Muscle layer of duodenum (tissue), 2 donors: Measurements from ENCODE around the gene ARHGAP21.
"Not testable (repeated sequence)": the region's sequence is repeated elsewhere in the genome, so short reads cannot be mapped to it uniquely, and the experiment has no call there.

Experiments used
- H3K27ac ChIP-seq: one replicate; pipeline ENCODE4 v1.7.0; 2013; ENCODE audit warnings: mild to moderate bottlenecking, low read length
- H3K27me3 ChIP-seq: one replicate; pipeline ENCODE4 v1.7.0; 2013; ENCODE audit warnings: low read depth, mild to moderate bottlenecking, control low read depth, low read length
- H3K36me3 ChIP-seq, 2 donors: one replicate each; pipeline ENCODE4 v1.7.0; 2013; ENCODE audit warnings: low read length in 2 of 2, control low read depth in 1 of 2, mild to moderate bottlenecking in 1 of 2; ENCODE audit not compliant: insufficient read depth in 2 of 2, control insufficient read depth in 1 of 2
- H3K4me1 ChIP-seq, 2 donors: one replicate each; pipeline ENCODE4 v1.7.0; 2013; ENCODE audit warnings: low read length in 2 of 2, mild to moderate bottlenecking in 2 of 2, control low read depth in 1 of 2, moderate library complexity in 1 of 2; ENCODE audit not compliant: insufficient read depth in 2 of 2, control insufficient read depth in 1 of 2
- H3K4me3 ChIP-seq, 2 donors: one replicate each; pipeline ENCODE4 v1.7.0; 2013; ENCODE audit warnings: low read length in 2 of 2, low read depth in 1 of 2, mild to moderate bottlenecking in 1 of 2
- H3K9me3 ChIP-seq, 2 donors: one replicate each; pipeline ENCODE4 v1.7.0; 2013; ENCODE audit warnings: low read length in 2 of 2, control low read depth in 1 of 2, mild to moderate bottlenecking in 1 of 2; ENCODE audit not compliant: control insufficient read depth in 1 of 2
- donor health status: healthy.

Gene ARHGAP21

GRCh38 chr10:24681572-24682088, 42.1 kb downstream of the ARHGAP21 start:
- H3K9me3 ChIP-seq, result no peaks in the 10 kb centered on the region
- H3K27me3 ChIP-seq, result no peaks in the 10 kb centered on the region
- no peak overlapping the region for H3K27ac ChIP-seq
- no peaks in the 10 kb centered on the region for H3K36me3 ChIP-seq
- peaks cover 6% of the 10 kb centered on the region in 2 donors for H3K4me1 ChIP-seq
- no peak overlapping the region for H3K4me3 ChIP-seq

DNA sequence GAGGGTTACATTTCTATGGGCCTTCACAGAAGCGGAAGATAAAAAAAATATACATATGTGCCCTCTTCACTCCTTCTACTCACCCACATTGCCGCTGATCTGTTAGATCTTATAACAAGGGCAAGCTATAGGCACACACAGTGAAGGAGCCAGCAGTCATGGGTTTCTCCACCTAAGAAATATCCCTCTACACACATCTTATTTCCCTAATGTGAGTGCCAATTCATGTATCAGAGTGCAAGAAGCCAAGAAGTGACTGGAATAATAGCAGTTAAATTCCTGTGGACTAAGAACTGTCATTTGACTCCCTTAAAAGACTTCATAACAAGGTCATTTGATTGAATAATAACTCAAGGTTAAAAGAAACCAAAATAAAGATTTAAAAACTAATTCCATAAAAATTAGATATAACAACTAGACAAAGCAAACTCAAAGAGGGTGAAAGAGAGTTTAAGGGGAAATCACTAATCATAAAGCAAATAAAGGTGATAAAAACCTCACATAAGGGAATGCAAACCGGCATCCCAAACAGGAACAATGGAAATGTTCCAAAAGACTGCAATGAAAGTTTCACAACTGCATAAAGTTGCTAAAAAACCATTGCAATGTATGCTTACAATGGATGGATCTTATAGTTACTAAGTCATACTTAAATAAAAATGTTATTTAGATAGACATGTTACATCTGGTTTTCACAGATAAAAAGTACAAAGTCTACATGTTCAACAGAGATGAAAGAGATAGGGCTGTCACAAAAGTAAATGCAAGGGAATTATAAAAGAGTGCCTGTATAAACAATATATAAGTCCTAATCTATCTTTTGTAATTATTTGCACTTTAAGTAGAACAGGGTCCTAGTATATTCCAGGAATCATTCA, 42.8 kb downstream of the ARHGAP21 start:
- Histone ChIP-seq H3K36me3 (no peaks in the 10 kb centered on the region), H3K27ac (no peak overlapping the region), H3K9me3 (no peaks in the 10 kb centered on the region), H3K4me1 (peaks cover 6 to 9% of the 10 kb centered on the region in 2 donors), H3K4me3 (no peak overlapping the region), H3K27me3 (no peaks in the 10 kb centered on the region)

GRCh38 chr10:24678757-24679156, 44.9 kb downstream of the ARHGAP21 start:
- no peaks in the 10 kb centered on the region for H3K36me3 ChIP-seq
- no peaks in the 10 kb centered on the region for H3K27me3 ChIP-seq
- H3K27ac ChIP-seq, result no peak overlapping the region
- peaks cover 6 to 12% of the 10 kb centered on the region in 2 donors for H3K4me1 ChIP-seq
- no peak overlapping the region for H3K4me3 ChIP-seq
- no peaks in the 10 kb centered on the region for H3K9me3 ChIP-seq

DNA sequence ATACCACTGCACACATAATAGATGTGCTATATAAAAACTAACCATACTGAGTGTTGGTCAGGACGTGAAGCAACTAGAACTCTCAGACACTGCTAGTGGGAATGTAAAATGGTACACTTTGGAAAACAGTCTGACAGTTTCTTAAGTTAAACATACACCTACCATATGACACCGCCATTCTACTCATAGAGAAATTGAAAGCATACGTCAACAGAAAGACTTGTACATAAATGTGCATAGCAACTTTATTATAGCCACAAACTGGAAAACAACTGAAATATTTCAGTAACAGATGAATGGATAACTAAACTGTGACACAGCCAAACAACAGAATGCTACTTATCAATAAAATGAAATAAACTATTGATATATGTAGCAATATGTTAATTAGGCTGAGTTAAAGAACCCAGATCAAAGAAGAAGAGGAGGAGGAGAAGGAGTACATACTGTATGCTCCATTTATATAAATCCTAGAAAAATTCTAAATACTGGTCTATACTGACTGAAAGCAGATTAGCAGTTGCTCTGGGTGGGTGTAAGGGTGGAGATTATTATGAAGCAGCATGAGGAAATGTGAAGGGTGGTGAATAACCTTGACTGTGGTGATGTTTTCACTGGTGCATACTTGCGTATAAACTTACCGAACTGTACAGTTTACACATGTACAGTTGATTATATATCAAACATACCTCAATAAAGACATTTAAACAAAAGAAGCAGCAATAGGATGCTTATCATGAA, 48.6 kb downstream of the ARHGAP21 start:
- Histone ChIP-seq H3K4me3 (no peak overlapping the region), H3K27ac (no peak overlapping the region), H3K36me3 (no peaks in the 10 kb centered on the region), H3K4me1 (peaks cover 0 to 10% of the 10 kb centered on the region in 2 donors), H3K27me3 (no peaks in the 10 kb centered on the region), H3K9me3 (no peaks in the 10 kb centered on the region)

DNA sequence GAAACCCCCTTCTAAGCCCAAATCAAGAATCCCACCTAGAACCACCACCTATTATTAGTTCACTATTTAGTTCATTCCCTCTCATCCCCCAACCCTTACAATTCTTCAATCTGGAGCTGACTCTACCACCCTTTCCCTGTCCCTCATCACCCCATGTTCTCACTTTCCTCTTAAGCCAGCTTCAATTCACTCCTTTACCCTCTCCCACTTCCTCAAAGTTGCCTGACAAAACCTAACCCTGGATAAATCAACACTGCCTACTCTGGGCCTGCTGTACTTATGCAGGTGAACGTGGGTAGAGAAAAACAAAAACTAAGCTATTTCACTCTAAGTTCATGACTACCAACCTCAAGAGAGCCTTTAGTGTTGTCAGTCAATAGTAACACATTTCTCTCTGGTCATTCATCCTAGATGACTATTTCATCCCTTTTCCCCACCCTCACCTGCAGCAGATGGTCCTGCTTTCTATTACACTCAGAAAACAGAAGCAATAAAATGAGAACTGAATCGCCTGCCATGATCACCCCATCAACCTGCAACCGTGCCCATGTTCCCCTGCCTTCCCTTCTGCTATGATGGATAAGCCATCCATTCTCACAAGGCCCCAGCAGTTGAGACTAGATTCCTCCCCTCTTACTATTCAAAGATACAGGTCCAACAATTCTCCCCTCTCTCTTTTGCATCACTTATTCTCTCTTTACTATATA, 52.6 kb downstream of the ARHGAP21 start:
- H3K4me3 ChIP-seq, result no peak overlapping the region
- H3K9me3 ChIP-seq, result no peaks in the 10 kb centered on the region
- no peak overlapping the region for H3K27ac ChIP-seq
- H3K27me3 ChIP-seq, result no peaks in the 10 kb centered on the region
- H3K36me3 ChIP-seq, result peaks cover 0 to 4% of the 10 kb centered on the region in 2 donors
- peaks cover 0 to 9% of the 10 kb centered on the region in 2 donors for H3K4me1 ChIP-seq

DNA sequence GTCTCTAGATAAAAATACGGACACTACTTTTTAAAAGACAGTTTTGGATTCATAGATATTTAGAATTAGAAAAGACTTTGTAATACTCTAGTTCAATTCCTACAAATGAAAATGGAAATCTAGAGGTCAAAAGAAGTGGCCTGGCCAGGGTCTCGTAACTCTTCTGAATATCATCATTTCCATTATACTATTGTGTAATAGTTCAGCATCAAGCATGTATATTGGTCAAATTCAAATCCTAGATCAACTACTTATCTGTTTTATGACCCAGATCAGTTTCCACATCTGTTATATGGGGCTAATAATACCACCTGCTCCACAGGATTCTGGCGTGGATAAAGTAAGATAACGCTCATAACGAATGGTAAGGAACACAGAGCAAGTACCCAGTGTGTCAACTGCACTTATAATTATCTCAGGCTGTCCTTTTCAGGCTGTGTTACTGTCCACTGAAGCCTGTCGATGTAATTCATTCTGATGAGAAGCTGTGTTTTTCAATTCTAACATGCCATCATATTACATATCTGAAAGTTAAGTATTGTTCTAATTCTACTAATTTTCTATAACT, 54.3 kb downstream of the ARHGAP21 start:
- H3K9me3 ChIP-seq, result no peaks in the 10 kb centered on the region
- no peaks in the 10 kb centered on the region for H3K27me3 ChIP-seq
- H3K4me3 ChIP-seq, result no peak overlapping the region
- H3K27ac ChIP-seq, result no peak overlapping the region
- H3K36me3 ChIP-seq, result peaks cover 0 to 9% of the 10 kb centered on the region in 2 donors
- peaks cover 0 to 4% of the 10 kb centered on the region in 2 donors for H3K4me1 ChIP-seq

DNA sequence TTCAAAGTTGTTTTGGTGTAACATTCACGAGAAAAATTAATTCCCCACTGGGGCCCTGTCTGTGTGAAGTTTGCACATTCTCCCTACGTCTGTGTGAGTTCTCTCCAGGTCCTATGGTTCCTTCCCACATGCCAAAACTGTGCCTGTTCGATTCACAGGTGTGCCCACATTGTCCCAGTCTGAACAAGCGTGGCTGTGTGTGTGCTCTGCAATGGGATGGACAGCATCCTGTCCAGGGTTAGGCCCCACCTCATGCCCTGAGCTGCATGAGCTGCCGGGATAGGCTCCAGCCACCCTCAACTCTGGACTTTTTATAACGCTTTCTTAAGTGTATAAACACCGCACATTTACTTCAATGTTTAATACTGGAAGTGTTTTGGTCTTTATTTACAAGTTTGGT, 55.4 kb downstream of the ARHGAP21 start:
- no peaks in the 10 kb centered on the region for H3K9me3 ChIP-seq
- peaks cover 0 to 12% of the 10 kb centered on the region in 2 donors for H3K36me3 ChIP-seq
- no peaks in the 10 kb centered on the region for H3K27me3 ChIP-seq
- peaks cover 0 to 4% of the 10 kb centered on the region in 2 donors for H3K4me1 ChIP-seq
- H3K4me3 ChIP-seq, result no peak overlapping the region
- no peak overlapping the region for H3K27ac ChIP-seq

DNA sequence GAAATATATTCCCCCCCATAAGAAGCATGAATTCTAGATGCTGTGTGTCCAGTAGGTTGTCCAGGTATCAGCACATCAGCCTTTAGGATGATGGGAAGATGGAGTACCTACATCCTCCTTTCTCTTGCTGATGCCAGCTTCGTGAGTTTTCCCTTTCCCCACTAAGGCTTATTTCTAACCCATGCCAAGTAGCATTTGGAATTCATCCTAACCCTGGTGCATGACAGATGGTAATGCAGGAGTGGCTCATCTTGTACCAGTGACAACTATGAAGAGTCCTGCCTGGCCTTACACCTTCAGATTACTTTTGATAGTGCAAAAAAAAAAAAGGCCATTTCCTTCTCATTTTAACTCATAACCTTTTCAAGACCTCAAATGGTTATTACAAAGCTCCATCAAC, 58.7 kb downstream of the ARHGAP21 start:
- Histone ChIP-seq H3K27me3 (no peaks in the 10 kb centered on the region), H3K36me3 (peaks cover 0 to 12% of the 10 kb centered on the region in 2 donors), H3K27ac (no peak overlapping the region), H3K4me1 (no peaks in the 10 kb centered on the region), H3K9me3 (no peaks in the 10 kb centered on the region), H3K4me3 (no peak overlapping the region)

- H3K36me3 ChIP-seq, result peaks cover 4 to 9% of the 10 kb centered on the region in 2 donors
- H3K4me3 ChIP-seq, result no peak overlapping the region
- no peaks in the 10 kb centered on the region for H3K9me3 ChIP-seq
- no peak overlapping the region for H3K27ac ChIP-seq
- H3K4me1 ChIP-seq, result no peaks in the 10 kb centered on the region
- H3K27me3 ChIP-seq, result no peaks in the 10 kb centered on the region
Observed at GRCh38 chr10:24661376-24661775, 62.3 kb downstream of the ARHGAP21 start.

GRCh38 chr10:24658319-24658718, 65.4 kb downstream of the ARHGAP21 start:
- not testable (repeated sequence) for H3K36me3 ChIP-seq, H3K4me1 ChIP-seq

GRCh38 chr10:24656326-24656725, 67.4 kb downstream of the ARHGAP21 start:
- H3K27me3 ChIP-seq, H3K27ac ChIP-seq, H3K9me3 ChIP-seq, H3K4me1 ChIP-seq, H3K36me3 ChIP-seq, H3K4me3 ChIP-seq: not testable (repeated sequence)

More at GRCh38 chr10:24658319-24658718, 65.4 kb downstream of the ARHGAP21 start:
- not testable (repeated sequence) for H3K9me3 ChIP-seq, H3K27me3 ChIP-seq, H3K4me3 ChIP-seq, H3K27ac ChIP-seq
